Measurements from ENCODE around the gene MEX3B.

The MEX3B gene

GRCh38 chr15:82060817-82061216 is 15.0 kb upstream of the MEX3B start:
- TF ChIP-seq CTCF (conservative IDR thresholded peaks at IDR 0.05): no peak
- H3K27ac ChIP-seq: no peak overlapping the region

DNA sequence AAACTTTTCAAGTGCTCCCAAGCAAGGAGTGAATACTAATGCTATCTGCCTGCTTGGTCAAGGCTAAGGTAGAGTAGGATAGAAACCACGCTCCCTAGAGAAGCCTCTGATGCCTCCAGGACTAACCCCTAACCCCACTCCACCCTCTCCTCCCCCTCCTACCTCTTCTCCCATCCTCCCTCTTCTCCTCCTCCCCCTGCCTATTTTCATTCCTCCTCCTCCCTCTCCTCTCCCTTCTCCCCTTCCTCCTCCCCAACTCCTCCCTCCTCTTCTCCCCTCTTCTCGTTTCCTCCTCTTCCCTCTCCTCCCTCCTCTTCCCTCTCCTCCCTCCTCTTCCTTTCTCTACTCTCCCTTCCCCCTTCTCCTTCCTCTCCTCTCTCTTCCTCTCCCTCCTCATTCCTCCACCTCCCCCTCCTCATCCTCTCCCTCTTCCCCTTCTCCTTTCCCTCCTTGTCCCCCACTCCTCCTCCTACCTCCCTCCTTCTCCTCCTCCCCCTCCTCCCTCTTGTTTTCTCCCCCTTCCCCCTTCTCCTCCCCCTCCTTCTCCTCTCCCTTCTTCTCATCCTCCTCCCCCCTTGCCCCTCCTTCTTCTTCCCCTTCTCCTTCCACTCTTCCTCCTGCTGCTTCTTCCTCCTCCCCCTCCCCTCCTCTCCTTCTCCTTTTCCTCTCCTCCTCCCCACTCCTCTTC is 12.8 kb upstream of the MEX3B start:
- no peak for TF ChIP-seq CTCF (conservative IDR thresholded peaks at IDR 0.05)
- no peak overlapping the region for H3K27ac ChIP-seq

- TF ChIP-seq CTCF (conservative IDR thresholded peaks at IDR 0.05): no peak
- no peak overlapping the region for H3K27ac ChIP-seq
Measured at GRCh38 chr15:82058026-82058425, 12.2 kb upstream of the MEX3B start.

DNA sequence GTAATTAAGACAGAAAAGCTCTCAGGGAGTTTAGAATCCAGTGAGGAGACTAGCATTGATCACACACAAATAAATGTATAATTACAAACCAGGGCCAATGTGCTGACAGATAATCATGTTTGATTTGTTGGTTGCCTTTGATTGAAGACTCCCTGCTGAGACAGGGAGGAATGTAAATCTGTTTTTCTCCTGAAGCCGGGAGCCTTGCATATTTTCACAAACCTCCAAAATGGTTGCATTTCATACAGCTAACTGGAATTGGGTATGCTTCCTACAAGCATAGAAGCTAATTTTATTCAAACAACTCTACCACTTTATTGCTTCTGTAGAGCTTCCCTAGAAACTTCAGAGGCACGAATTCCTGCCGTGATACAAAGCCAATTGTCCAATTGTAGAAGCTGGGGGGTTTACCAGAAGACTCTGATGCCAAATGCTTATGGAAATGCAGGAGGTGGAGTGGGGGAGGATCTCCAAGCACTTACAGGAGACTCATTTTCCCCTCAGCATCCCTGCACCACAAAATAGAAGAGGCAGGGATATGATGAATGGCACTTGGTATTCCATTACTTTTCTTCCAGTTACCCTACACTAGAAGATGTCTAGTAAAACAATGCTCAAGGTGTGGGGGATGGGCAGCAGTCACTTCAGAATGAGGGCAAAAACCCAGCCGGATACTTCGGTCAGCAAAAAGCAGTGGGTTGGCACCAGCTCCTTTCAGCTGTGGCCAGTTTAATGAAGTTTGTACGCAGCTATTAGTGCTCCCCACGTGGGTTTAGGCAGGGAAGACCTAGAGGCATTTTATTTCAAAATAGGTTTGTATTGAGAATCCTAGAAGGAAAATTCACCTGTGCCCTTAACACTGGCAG is 11.4 kb upstream of the MEX3B start:
- H3K27ac ChIP-seq: no peak overlapping the region
- TF ChIP-seq CTCF (conservative IDR thresholded peaks at IDR 0.05): no peak

GRCh38 chr15:82052751-82053150 is 6.9 kb upstream of the MEX3B start:
- H3K27ac ChIP-seq: no peak overlapping the region
- no peak for TF ChIP-seq CTCF (conservative IDR thresholded peaks at IDR 0.05)

- no peak overlapping the region for H3K27ac ChIP-seq
- TF ChIP-seq CTCF (conservative IDR thresholded peaks at IDR 0.05): no peak
Measured at GRCh38 chr15:82051664-82052063, 5.8 kb upstream of the MEX3B start.

DNA sequence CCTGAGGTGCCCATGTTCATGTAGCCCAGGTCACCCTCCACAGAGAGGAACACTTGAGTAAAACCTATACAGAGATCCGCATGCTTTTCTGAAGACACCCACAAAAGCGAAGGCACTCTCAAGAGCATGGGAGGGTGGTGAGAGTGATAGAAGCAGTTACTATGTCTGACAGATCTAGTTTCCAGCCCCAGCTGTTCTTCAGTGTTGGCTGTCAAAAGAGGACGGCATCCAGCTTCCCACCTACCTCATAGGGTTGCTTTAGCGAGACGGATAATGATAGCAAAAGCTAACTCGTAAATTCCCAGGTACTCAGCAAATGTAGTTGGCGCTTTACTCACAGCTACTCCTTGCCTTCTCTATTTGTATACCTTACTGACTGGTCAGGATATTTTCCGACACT is 3.0 kb upstream of the MEX3B start:
- TF ChIP-seq CTCF (conservative IDR thresholded peaks at IDR 0.05): no peak
- no peak overlapping the region for H3K27ac ChIP-seq

Data from VCaP (cell line).